HG03439 (cell line): ENCODE measurements around the gene MFSD2A.
"Not testable (repeated sequence)": the region's sequence is repeated elsewhere in the genome, so short reads cannot be mapped to it uniquely, and the experiment has no call there.

Experiments used
- ATAC-seq: cut with Tn5 transposase; IDR thresholded peaks from one replicate; pipeline ENCODE4 v1.9.1; 2021; ENCODE audit warnings: mild to moderate bottlenecking, moderate library complexity; ENCODE audit not compliant: unreplicated experiment

Gene MFSD2A

GRCh38 chr1:39954870-39955546, at the start of gene MFSD2A:
MFSD2A (plus strand) TSS chr1:39955145; CDS start chr1:39955293, 148 bp downstream.
- peak; percentile 64 for ATAC-seq

GRCh38 chr1:39905172-39905571, 49.8 kb upstream of the MFSD2A start:
- no peak for ATAC-seq

- ATAC-seq: no peak
These were observed 47.2 kb upstream of the MFSD2A start for GRCh38 chr1:39907528-39908453.

- no peak for ATAC-seq
These were observed 46.4 kb upstream of the MFSD2A start for GRCh38 chr1:39908534-39908933.

GRCh38 chr1:39910263-39910662, 44.7 kb upstream of the MFSD2A start:
- ATAC-seq: no peak

- not testable (repeated sequence) for ATAC-seq
These were observed 41.8 kb upstream of the MFSD2A start for GRCh38 chr1:39913136-39913535.

GRCh38 chr1:39915499-39916129, 39.3 kb upstream of the MFSD2A start:
- ATAC-seq: no peak

- no peak for ATAC-seq
These were observed 37.1 kb upstream of the MFSD2A start for GRCh38 chr1:39917825-39918224.

GRCh38 chr1:39919545-39919944, 35.4 kb upstream of the MFSD2A start:
- ATAC-seq: no peak

- no peak for ATAC-seq
These were observed 32.7 kb upstream of the MFSD2A start for GRCh38 chr1:39922251-39922688.

- ATAC-seq: no peak
These were observed 29.1 kb upstream of the MFSD2A start for GRCh38 chr1:39925721-39926342.

- no peak for ATAC-seq
These were observed 28.6 kb upstream of the MFSD2A start for GRCh38 chr1:39926343-39926793.

- no peak for ATAC-seq
These were observed 28.1 kb upstream of the MFSD2A start for GRCh38 chr1:39926820-39927219.

- no peak for ATAC-seq
These were observed 27.4 kb upstream of the MFSD2A start for GRCh38 chr1:39927538-39927937.

GRCh38 chr1:39928809-39929587, 25.9 kb upstream of the MFSD2A start:
- no peak for ATAC-seq

- no peak for ATAC-seq
These were observed 20.7 kb upstream of the MFSD2A start for GRCh38 chr1:39933956-39934941.

GRCh38 chr1:39936724-39937491, 18.0 kb upstream of the MFSD2A start:
- no peak for ATAC-seq

- ATAC-seq: no peak
These were observed 16.1 kb upstream of the MFSD2A start for GRCh38 chr1:39938856-39939255.
